Measurements from ENCODE around the gene C3orf18. TPM values are rescaled to one million over a fixed set of nuclear protein-coding genes. Genes with fewer than 3 reads are reported as not detected.

The C3orf18 gene
- 8.9 TPM for total RNA-seq
- long read RNA-seq, transcript C3orf18-203 (5 exons, 2,486 nt), result minor isoform, 13 of 41 reads
- long read RNA-seq, transcript C3orf18-210 (4 exons, 788 nt), result major isoform, 19 of 41 reads
- long read RNA-seq, partial matches to known transcripts, result 1 of 41 reads
- long read RNA-seq, other reads (novel, unspliced or antisense), result 6 of 41 reads

- peak; percentile 98 for DNase-seq (ENCODE audit: low spot score)
These were observed at the start of gene C3orf18 for GRCh38 chr3:50567386-50568167. C3orf18 (minus strand) TSS chr3:50567747; CDS start chr3:50565699, 2,048 bp downstream.

- peak; percentile 96 for DNase-seq (ENCODE audit: low spot score)
These were observed 49.2 kb upstream of the C3orf18 start for GRCh38 chr3:50616770-50617095.

- DNase-seq (ENCODE audit: low spot score), result no peak
These were observed 48.6 kb upstream of the C3orf18 start for GRCh38 chr3:50616003-50616769.

GRCh38 chr3:50615190-50615589, 47.6 kb upstream of the C3orf18 start:
- DNase-seq (ENCODE audit: low spot score), result no peak

GRCh38 chr3:50612970-50613846, 45.7 kb upstream of the C3orf18 start:
- DNase-seq (ENCODE audit: low spot score), result no peak

- DNase-seq (ENCODE audit: low spot score), result no peak
These were observed 44.8 kb upstream of the C3orf18 start for GRCh38 chr3:50612234-50612882.

- DNase-seq (ENCODE audit: low spot score), result peak; percentile 98
These were observed 44.1 kb upstream of the C3orf18 start, which contains the start of gene CISH for GRCh38 chr3:50611464-50612233. CISH (minus strand) TSS chr3:50611774; CDS start chr3:50611650, 124 bp downstream.

GRCh38 chr3:50610992-50611463, 43.5 kb upstream of the C3orf18 start:
- DNase-seq (ENCODE audit: low spot score), result no peak

- no peak for DNase-seq (ENCODE audit: low spot score)
These were observed 42.8 kb upstream of the C3orf18 start for GRCh38 chr3:50610181-50610971.

- no peak for DNase-seq (ENCODE audit: low spot score)
These were observed 42.2 kb upstream of the C3orf18 start for GRCh38 chr3:50609763-50610085.

GRCh38 chr3:50609071-50609762, 41.7 kb upstream of the C3orf18 start:
- DNase-seq (ENCODE audit: low spot score), result no peak

- DNase-seq (ENCODE audit: low spot score), result no peak
These were observed 40.7 kb upstream of the C3orf18 start for GRCh38 chr3:50608278-50608677.

- no peak for DNase-seq (ENCODE audit: low spot score)
These were observed 39.9 kb upstream of the C3orf18 start for GRCh38 chr3:50607271-50608091.

- no peak for DNase-seq (ENCODE audit: low spot score)
These were observed 39.0 kb upstream of the C3orf18 start for GRCh38 chr3:50606596-50606995.

- no peak for DNase-seq (ENCODE audit: low spot score)
These were observed 38.4 kb upstream of the C3orf18 start for GRCh38 chr3:50605901-50606326.

GRCh38 chr3:50604628-50605588, 37.4 kb upstream of the C3orf18 start:
- no peak for DNase-seq (ENCODE audit: low spot score)
